MCF 10A (cell line): ENCODE data around the gene NACC2. TPM values are rescaled to one million over a fixed set of nuclear protein-coding genes. Genes with fewer than 3 reads are reported as not detected.

Experiments
- BruUV-seq: library from RNA; stranded (reverse); fragments of 400-500 nt; replicated peaks from 2 replicates; lab custom pipeline; 2021; lab: Mats Ljungman, UMichigan
- CTCF ChIA-PET: fragments of 300-600 bp; sonication (Branson Sonifier 250); formaldehyde crosslinking; extraction: SDS; loops from one replicate; lab custom pipeline; 2021; ENCODE audit warnings: antibody characterized with exemption, inconsistent platforms; lab: Yijun Ruan, JAX
- POLR2A ChIA-PET: fragments of 300-600, 350-650 bp; sonication (Branson Sonifier 250); formaldehyde crosslinking; extraction: SDS; loops from one replicate; lab custom pipeline; 2020; ENCODE audit warnings: antibody characterized with exemption, inconsistent platforms; lab: Yijun Ruan, JAX
- DNase-seq: peaks from one replicate; pipeline ENCODE4 v3.0.0-alpha.2; 2018; ENCODE audit not compliant: unreplicated experiment
- H3K27ac Mint-ChIP-seq: one replicate; pipeline ENCODE4 v1.8.0; 2022; ENCODE audit warnings: mild to moderate bottlenecking, low read depth, mixed read lengths; ENCODE audit not compliant: unreplicated experiment
- H3K27me3 Mint-ChIP-seq: one replicate; pipeline ENCODE4 v1.8.0; 2022; ENCODE audit warnings: mixed read lengths; ENCODE audit not compliant: insufficient read depth, unreplicated experiment
- H3K36me3 Mint-ChIP-seq: one replicate; pipeline ENCODE4 v1.8.0; 2022; ENCODE audit warnings: mild to moderate bottlenecking, moderate library complexity, mixed read lengths; ENCODE audit not compliant: insufficient read depth, unreplicated experiment
- H3K4me1 Mint-ChIP-seq: one replicate; pipeline ENCODE4 v1.8.0; 2022; ENCODE audit warnings: mixed read lengths; ENCODE audit not compliant: insufficient read depth, unreplicated experiment
- H3K4me3 Mint-ChIP-seq: one replicate; pipeline ENCODE4 v1.8.0; 2022; ENCODE audit warnings: mild to moderate bottlenecking, moderate library complexity, mixed read lengths; ENCODE audit not compliant: unreplicated experiment
- H3K9me3 Mint-ChIP-seq: one replicate; pipeline ENCODE4 v1.8.0; 2022; ENCODE audit warnings: mixed read lengths; ENCODE audit not compliant: unreplicated experiment
- intact Hi-C: fragments of 100-400 bp; cut with micrococcal nuclease; formaldehyde crosslinking; loops from 2 replicates; pipeline ENCODE4 v1.14.1; 2022
- total RNA-seq: library from RNA; stranded (reverse); gene quantifications from 2 replicates; pipeline ENCODE4 v1.2.3, GENCODE V29; 2022
- TF ChIP-seq, protein P1 (sequence below): fragments of 200-600 bp; IDR thresholded peaks from one replicate; pipeline ENCODE4 v1.8.0; 2022; ENCODE audit warnings: antibody characterized with exemption, mild to moderate bottlenecking; ENCODE audit not compliant: unreplicated experiment

NACC2 gene
- total RNA-seq, 1 experiment from 2014 or later = 16.5 TPM

DNA sequence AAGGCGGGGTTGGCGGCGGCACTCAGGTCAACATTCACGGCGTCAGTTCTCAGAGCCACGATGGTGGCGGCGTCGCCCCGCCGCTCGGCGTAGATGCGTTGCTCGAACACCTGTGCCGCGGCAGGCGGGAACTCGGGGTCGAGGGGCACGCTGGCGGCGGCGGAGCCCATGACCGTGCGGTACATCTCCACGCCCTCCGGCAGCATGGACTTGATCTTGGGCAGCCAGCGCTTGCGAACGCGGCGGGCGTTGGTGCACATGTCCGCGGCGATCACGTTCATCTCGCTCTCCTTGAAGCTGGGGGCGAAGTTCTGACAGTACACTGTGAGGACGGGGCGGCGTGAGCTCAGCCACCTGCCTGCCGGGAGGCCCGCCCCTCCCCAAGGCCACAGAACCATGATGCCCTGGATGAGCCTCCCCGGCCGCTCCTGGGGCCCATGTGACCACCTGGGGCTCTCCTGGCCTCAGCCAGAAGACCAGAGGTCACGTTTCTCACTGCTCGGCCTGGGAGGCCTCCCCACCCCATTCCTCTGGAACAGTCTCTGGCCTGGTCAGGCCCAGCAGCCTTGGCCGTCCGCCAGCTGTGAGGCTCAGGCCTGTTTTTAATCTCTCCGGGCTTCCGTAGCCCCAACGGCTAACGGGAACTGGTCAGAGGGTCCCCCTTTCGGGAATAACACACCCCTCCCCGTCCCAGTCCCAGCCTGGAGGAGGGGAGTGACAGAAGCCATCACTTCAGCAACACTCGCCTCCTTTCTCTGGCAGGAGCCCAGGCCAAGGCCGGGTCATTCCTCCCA is 83.2 kb downstream of the NACC2 start:
- POLR2A ChIA-PET = interaction anchor here (0.6 kb wide), 1 partner anchor 24 kb away, joined by 3 read pairs; no protein-coding TSS in a partner anchor
- no TSS peak for BruUV-seq
- H3K36me3 Mint-ChIP-seq = peaks cover 55% of the 10 kb centered on the region
- no peaks in the 10 kb centered on the region for H3K27me3 Mint-ChIP-seq
- H3K4me1 Mint-ChIP-seq = no peaks in the 10 kb centered on the region
- H3K4me3 Mint-ChIP-seq = no peak overlapping the region
- H3K9me3 Mint-ChIP-seq = no peaks in the 10 kb centered on the region
- intact Hi-C loops = no loop called here
- no peak overlapping the region for H3K27ac Mint-ChIP-seq
- TF ChIP-seq, protein P1, sequence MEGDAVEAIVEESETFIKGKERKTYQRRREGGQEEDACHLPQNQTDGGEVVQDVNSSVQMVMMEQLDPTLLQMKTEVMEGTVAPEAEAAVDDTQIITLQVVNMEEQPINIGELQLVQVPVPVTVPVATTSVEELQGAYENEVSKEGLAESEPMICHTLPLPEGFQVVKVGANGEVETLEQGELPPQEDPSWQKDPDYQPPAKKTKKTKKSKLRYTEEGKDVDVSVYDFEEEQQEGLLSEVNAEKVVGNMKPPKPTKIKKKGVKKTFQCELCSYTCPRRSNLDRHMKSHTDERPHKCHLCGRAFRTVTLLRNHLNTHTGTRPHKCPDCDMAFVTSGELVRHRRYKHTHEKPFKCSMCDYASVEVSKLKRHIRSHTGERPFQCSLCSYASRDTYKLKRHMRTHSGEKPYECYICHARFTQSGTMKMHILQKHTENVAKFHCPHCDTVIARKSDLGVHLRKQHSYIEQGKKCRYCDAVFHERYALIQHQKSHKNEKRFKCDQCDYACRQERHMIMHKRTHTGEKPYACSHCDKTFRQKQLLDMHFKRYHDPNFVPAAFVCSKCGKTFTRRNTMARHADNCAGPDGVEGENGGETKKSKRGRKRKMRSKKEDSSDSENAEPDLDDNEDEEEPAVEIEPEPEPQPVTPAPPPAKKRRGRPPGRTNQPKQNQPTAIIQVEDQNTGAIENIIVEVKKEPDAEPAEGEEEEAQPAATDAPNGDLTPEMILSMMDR = no peak
- DNase-seq = no peak
- CTCF ChIA-PET = interaction anchor here (0.5 kb wide), 1 partner anchor 16 kb away, joined by 3 read pairs; no protein-coding TSS in a partner anchor

DNA sequence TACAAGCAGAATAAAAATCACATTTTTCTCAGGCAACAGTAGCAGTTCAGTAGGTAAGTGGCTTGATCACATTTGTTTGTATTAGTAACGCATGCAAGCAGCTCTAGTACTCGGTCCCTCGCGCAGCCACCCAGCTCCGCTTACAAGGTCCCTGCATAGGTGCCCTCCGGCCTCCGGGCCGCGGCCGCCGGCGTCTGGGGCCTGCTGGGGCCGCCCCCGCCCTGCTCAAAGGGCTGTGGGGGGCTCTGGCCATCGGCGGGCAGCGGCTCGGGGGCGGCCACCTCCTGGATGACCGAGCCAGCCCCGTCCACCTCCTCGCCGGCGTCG is 83.8 kb downstream of the NACC2 start:
- BruUV-seq = no TSS peak
- H3K4me3 Mint-ChIP-seq = no peak overlapping the region
- H3K27me3 Mint-ChIP-seq = no peaks in the 10 kb centered on the region
- no peak overlapping the region for H3K27ac Mint-ChIP-seq
- CTCF ChIA-PET = no interaction called here
- POLR2A ChIA-PET = interaction anchor here (0.6 kb wide), 1 partner anchor 25 kb away, joined by 3 read pairs; no protein-coding TSS in a partner anchor
- intact Hi-C loops = no loop called here
- peaks cover 56% of the 10 kb centered on the region for H3K36me3 Mint-ChIP-seq
- TF ChIP-seq, protein P1 = no peak
- H3K9me3 Mint-ChIP-seq = no peaks in the 10 kb centered on the region
- no peaks in the 10 kb centered on the region for H3K4me1 Mint-ChIP-seq
- DNase-seq = no peak

DNA sequence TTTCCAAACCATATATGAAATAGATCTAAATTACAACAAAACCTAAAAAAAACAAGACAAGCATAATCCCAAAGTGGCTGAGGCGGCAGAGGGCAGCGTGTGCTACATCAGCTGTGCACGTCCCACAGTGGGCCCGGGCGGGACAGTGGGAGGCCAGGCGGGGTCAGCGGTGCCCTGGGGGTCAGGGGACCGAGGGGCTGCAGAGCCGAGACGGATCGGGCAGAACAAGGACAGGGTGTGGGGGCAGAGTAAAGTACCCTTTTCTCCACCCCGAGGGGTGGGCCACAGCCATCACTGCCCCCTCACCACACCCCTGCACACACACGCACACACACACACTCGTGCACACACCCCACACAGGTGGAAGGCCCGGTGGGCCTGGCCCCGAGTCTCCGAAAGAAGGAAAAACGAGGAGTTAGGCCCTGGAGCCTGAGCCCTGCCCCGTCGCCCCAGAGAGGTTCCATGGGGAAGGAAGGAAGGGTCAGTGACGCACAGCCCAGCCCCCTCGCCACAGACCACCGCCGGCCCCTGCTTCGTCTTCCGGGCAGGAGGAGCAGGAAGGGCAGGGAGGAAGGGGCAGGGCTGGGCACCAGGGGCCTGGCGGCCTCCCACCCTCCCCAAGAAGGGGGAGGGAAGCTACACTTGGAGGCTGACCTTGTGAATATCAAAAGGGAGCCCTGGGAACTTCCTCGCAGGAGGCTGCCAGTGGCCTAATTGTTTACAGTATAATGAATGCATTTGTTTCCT is 84.3 kb downstream of the NACC2 start:
- TF ChIP-seq, protein P1 = no peak
- no peaks in the 10 kb centered on the region for H3K9me3 Mint-ChIP-seq
- H3K4me3 Mint-ChIP-seq = no peak overlapping the region
- H3K27me3 Mint-ChIP-seq = no peaks in the 10 kb centered on the region
- peaks cover 53% of the 10 kb centered on the region for H3K36me3 Mint-ChIP-seq
- DNase-seq = no peak
- H3K4me1 Mint-ChIP-seq = no peaks in the 10 kb centered on the region
- H3K27ac Mint-ChIP-seq = no peak overlapping the region
- no TSS peak for BruUV-seq
- CTCF ChIA-PET = no interaction called here
- POLR2A ChIA-PET = no interaction called here
- intact Hi-C loops = no loop called here

DNA sequence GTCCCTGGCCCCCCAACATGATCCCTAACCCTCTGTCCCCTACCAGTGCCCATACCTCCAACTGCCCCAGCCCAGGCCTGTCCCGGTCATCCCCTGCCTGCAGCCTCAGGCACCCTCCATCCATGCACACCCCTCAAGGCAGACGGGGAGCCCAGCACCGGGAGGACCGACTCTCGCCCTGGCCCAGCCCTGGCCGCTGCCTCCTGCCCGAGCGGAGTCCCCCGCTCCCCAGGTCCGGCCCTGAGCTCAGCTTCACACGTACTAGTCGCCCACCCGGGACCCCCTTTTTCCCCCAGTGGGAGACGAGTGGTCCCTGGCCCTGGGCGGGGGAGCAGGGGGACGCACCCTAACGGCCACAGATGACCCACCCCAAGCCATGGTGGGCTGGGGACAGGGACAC is 84.9 kb downstream of the NACC2 start:
- DNase-seq = no peak
- CTCF ChIA-PET = no interaction called here

More for the DNA sequence above, 84.9 kb downstream of the NACC2 start:
- intact Hi-C loops = no loop called here
- TF ChIP-seq, protein P1 = no peak
- Mint-ChIP-seq H3K4me3 (no peak overlapping the region), H3K4me1 (no peaks in the 10 kb centered on the region), H3K27ac (no peak overlapping the region), H3K27me3 (no peaks in the 10 kb centered on the region), H3K36me3 (peaks cover 55% of the 10 kb centered on the region), H3K9me3 (no peaks in the 10 kb centered on the region)
- BruUV-seq = no TSS peak
- POLR2A ChIA-PET = no interaction called here
